GM12801 (cell line): Measurements from ENCODE around the gene RETREG1.

Source experiments
- TF ChIP-seq, protein P1 (sequence below): IDR thresholded peaks from one replicate; pipeline ENCODE4 v1.5.1; 2011; ENCODE audit warnings: control low read depth; ENCODE audit not compliant: insufficient read length; ENCODE audit errors: extremely low read depth

Gene RETREG1

DNA sequence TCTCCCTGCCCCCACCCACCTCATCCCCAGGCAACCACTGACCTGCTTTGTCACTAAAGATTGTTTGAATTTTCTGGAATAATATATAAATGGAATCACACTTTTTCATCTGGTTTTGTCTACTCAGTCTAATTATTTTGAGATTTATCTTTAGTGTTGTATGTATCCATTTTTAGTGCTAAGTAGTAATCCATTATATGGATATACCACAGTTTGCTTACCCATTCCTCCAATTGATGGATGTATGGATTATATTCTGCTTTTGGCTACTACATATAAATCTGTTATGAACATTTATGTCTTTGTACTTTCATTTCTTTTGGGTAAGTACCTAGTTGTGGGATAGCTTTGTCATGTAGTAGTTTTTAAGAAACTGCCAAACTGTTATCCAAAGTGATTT, 136.7 kb downstream of the RETREG1 start:
- TF ChIP-seq, protein P1, sequence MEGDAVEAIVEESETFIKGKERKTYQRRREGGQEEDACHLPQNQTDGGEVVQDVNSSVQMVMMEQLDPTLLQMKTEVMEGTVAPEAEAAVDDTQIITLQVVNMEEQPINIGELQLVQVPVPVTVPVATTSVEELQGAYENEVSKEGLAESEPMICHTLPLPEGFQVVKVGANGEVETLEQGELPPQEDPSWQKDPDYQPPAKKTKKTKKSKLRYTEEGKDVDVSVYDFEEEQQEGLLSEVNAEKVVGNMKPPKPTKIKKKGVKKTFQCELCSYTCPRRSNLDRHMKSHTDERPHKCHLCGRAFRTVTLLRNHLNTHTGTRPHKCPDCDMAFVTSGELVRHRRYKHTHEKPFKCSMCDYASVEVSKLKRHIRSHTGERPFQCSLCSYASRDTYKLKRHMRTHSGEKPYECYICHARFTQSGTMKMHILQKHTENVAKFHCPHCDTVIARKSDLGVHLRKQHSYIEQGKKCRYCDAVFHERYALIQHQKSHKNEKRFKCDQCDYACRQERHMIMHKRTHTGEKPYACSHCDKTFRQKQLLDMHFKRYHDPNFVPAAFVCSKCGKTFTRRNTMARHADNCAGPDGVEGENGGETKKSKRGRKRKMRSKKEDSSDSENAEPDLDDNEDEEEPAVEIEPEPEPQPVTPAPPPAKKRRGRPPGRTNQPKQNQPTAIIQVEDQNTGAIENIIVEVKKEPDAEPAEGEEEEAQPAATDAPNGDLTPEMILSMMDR: no peak

DNA sequence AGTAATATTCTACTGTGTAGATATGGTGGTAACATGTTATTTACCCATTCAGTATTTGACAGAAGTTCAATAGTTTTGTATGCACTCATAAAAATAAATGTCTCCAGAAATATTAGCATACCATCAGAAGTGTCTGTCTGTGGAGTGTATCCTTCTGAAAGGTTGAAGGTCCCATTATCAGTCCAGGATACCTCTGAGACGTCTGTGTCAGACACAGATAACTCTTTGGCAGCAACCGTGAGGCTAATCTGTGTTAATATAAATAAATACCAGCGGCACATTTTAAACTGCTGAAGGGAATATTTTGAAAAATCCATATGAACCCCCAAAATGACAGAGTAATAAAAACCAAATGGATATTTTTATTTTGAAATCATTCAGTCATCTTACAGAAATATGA, 139.3 kb downstream of the RETREG1 start:
- TF ChIP-seq, protein P1: no peak

DNA sequence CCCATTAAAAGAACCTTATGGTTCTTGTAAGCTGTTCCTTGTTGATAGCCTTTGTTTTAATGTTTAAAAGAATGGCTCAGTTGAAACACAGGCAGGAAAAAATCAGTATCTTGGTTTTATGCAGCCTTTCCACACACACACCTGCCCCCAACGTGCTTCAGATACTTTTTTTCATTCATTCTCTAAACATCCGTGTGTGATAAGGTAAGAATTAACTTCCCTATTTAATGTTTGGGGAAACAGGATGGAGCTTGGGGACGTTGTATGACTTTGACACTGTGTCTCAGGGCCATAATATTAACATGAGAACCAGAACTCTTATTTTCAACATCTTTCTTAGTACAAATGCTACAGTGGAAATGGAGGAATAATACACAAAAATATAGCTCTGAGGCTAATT, 145.4 kb downstream of the RETREG1 start:
- TF ChIP-seq, protein P1: no peak

DNA sequence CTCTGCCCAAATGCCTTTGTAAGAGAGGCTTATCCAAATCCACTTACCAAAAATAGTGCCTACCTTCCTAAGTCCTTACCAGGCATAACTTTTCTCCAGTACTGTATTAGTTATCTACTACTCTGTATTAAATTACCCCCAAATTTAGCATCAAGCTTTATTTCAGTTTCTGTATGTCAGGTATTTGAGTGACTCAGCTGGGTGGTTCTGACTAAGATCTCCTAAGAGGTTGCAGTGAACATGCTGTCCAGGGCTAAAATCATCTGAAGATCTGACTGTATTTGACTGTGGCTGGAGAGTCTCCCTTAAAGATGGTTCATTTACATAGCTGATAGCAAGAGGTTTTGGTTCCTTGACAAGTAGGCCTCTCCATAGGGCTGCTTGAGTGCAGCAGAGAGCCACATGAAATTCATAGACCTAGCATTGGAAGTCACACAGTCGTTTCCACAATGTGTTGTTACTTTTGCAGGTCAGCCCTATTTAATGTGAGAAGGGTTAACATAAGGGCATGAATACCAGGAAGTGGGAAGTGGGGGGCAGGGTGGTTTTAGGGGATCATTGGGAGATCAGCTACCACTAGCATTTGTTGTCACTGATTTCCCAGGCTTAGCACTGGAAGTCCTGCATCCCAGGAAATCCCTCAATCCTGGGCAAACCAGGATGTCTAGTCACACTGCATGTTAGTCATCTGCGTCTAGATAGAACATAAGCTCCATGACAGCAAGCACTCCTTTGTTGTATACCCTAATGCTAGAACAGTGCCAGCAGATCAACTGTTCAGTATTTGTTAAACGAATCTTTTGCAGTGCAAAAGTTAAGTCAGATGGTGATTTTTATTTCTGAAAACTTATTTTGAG, 149.2 kb downstream of the RETREG1 start:
- TF ChIP-seq, protein P1: no peak

DNA sequence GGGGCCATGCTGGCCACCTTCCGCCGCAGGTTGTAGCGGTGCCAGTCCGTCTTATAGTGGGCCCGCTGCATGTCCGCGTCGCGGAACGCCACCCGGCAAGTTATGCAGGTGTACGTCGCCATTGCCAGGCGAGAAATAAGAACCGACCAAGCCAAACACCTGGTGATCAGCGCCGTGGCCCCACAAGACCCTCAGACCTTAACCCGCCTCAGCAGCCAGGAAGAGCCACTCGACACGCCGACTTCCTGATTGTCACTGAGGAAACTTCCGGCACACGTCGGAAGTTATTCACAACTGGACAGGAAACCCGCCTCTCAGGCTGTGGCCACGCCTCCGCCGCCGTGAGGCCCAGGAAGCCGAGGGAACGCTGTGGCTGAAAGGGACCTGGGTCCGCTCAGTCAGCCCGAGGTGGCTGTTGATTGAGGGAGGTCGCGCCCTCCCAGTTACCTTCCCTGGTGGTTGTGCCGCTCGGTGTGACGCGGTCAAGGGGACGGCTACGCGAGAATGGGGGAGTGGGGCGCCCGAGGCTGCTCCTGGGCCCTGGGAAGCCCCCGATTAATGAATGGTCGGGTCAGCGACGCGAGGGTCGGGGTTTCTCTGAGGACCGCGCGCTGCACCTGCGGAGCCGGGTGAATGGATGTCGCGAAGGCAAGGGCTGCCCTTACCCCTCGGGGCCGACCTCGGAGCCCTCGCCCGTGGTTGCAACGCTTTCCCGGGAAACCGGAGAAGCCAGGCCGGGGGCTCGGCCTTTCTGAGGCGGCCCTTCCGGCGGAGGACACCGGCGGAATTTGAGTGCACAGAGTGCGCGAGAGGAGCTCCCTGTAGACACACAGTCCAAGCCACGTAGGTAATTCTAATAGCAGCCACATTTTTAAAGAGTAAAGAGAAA, 151.0 kb downstream of the RETREG1 start, which contains the start of gene ZNF622:
ZNF622 (minus strand) TSS at position 257 of the 889 bp plus-strand sequence; CDS start at position 122, 135 bp downstream.
- TF ChIP-seq, protein P1: no peak

DNA sequence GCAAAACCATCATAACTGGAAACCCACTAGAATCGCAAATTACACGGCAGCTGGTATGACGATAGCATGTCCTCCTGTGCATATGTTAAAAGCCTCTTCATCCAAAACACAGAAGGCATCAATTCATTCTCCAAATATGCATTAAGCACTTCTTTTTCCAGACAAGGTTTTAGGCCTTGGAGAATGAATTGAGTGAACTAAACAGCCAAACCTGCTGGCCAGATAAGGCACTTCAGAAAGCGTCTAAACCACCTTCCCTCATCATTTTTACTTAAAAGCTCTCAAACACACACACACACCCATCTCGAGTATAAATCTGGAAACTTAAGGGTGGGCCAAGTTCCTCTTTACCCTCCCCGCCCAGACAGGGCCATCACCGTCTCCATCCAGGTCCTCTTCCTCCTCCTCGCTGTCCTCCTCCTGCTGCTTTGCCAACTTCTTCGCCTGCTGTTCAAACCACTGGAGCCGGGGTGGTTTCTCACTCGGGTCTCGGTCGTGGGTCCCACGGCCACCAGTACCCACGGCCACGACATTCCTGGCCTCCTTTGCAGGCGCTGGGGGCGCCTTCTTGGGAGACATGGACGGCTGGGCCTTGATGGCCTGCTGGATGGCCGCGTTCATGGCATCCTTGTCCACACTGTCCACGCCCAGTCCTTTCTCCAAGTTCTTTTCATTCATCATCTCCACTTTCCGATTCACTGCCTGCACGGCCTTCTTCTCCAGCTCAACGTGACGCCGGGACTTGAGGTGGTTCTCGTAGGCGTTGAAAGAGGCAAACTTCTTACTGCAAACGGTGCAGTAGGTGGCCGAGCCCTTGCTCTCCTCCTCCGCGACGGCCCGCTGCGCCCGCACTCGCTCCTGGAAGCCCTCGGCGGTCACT, 151.9 kb downstream of the RETREG1 start:
- TF ChIP-seq, protein P1: no peak
